ENCODE results near the gene ETFB. TPM values are rescaled to one million over a fixed set of nuclear protein-coding genes. Genes with fewer than 3 reads are reported as not detected.

ETFB gene
- total RNA-seq, 1 experiment from 2014 or later: 66.2 TPM

- no peaks in the 10 kb centered on the region; the same call in 1 of the 2 replicates for H3K27me3 ChIP-seq (ENCODE audit: control insufficient read depth, insufficient read depth, low read length)
- no TSS peak for BruUV-seq (replicated peaks)
- no peak overlapping the region for H3K27ac ChIP-seq (ENCODE audit: low read length)
- intact Hi-C loops (cut with micrococcal nuclease; ENCODE audit: unreplicated experiment): no loop called here
- no peaks in the 10 kb centered on the region for H3K4me1 ChIP-seq (ENCODE audit: control insufficient read depth, insufficient read depth, low read length)
- in situ Hi-C loops (cut with HindIII; ENCODE audit: low pct_unique_long_range_greater_than_20kb, low sequenced_read_pairs): no loop called here
- no peak for TF ChIP-seq POLR2AphosphoS5 (IDR thresholded peaks at IDR 0.05; ENCODE audit: low read depth, low read length)
- TF ChIP-seq, protein P1, sequence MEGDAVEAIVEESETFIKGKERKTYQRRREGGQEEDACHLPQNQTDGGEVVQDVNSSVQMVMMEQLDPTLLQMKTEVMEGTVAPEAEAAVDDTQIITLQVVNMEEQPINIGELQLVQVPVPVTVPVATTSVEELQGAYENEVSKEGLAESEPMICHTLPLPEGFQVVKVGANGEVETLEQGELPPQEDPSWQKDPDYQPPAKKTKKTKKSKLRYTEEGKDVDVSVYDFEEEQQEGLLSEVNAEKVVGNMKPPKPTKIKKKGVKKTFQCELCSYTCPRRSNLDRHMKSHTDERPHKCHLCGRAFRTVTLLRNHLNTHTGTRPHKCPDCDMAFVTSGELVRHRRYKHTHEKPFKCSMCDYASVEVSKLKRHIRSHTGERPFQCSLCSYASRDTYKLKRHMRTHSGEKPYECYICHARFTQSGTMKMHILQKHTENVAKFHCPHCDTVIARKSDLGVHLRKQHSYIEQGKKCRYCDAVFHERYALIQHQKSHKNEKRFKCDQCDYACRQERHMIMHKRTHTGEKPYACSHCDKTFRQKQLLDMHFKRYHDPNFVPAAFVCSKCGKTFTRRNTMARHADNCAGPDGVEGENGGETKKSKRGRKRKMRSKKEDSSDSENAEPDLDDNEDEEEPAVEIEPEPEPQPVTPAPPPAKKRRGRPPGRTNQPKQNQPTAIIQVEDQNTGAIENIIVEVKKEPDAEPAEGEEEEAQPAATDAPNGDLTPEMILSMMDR (IDR thresholded peaks at IDR 0.05): no peak
- TF ChIP-seq SIN3A (IDR thresholded peaks at IDR 0.05; ENCODE audit: borderline replicate concordance, insufficient read depth, low read depth, low read length): no peak
- no peak for TF ChIP-seq TCF7L2 (IDR thresholded peaks at IDR 0.05; ENCODE audit: low read depth, low read length)
- ATAC-seq (no peak), DNase-seq (ENCODE audit: low read depth, low spot score) (no peak)
- no peak overlapping the region for H3K4me3 ChIP-seq (ENCODE audit: low read depth in 2 of 2, low read length in 2 of 2)
- ChIA-PET POLR2A (no interaction called here), CTCF (no interaction called here)
- no peaks in the 10 kb centered on the region for H3K9me3 ChIP-seq (ENCODE audit: control insufficient read depth, insufficient read depth, low read depth, low read length)
- H3K36me3 ChIP-seq (ENCODE audit: control insufficient read depth, insufficient read depth, low read length): no peaks in the 10 kb centered on the region
Measured at GRCh38 chr19:51301266-51301665, 64.9 kb downstream of the ETFB start.

GRCh38 chr19:51297406-51297805 lies 68.8 kb downstream of the ETFB start:
- Histone ChIP-seq H3K27me3 (ENCODE audit: control insufficient read depth, insufficient read depth, low read length) (no peaks in the 10 kb centered on the region; the same call in 1 of the 2 replicates), H3K27ac (ENCODE audit: low read length) (no peak overlapping the region), H3K9me3 (ENCODE audit: control insufficient read depth, insufficient read depth, low read depth, low read length) (no peaks in the 10 kb centered on the region), H3K4me1 (ENCODE audit: control insufficient read depth, insufficient read depth, low read length) (no peaks in the 10 kb centered on the region), H3K4me3 (ENCODE audit: low read depth in 2 of 2, low read length in 2 of 2) (no peak overlapping the region), H3K36me3 (ENCODE audit: control insufficient read depth, insufficient read depth, low read length) (no peaks in the 10 kb centered on the region)
- ChIA-PET POLR2A (interaction anchor here (0.5 kb wide), 1 partner anchor 392 kb away, joined by 3 read pairs; no protein-coding TSS in a partner anchor), CTCF (interaction anchor here (0.7 kb wide), 2 partner anchors 9 to 128 kb away, joined by 3 to 4 read pairs; no protein-coding TSS in a partner anchor)
- no TSS peak for BruUV-seq (replicated peaks)
- in situ Hi-C loops (cut with HindIII; ENCODE audit: low pct_unique_long_range_greater_than_20kb, low sequenced_read_pairs): no loop called here
- TF ChIP-seq SIN3A (IDR thresholded peaks at IDR 0.05; ENCODE audit: borderline replicate concordance, insufficient read depth, low read depth, low read length): no peak
- TF ChIP-seq, protein P1 (IDR thresholded peaks at IDR 0.05): no peak
- TF ChIP-seq, protein P2, sequence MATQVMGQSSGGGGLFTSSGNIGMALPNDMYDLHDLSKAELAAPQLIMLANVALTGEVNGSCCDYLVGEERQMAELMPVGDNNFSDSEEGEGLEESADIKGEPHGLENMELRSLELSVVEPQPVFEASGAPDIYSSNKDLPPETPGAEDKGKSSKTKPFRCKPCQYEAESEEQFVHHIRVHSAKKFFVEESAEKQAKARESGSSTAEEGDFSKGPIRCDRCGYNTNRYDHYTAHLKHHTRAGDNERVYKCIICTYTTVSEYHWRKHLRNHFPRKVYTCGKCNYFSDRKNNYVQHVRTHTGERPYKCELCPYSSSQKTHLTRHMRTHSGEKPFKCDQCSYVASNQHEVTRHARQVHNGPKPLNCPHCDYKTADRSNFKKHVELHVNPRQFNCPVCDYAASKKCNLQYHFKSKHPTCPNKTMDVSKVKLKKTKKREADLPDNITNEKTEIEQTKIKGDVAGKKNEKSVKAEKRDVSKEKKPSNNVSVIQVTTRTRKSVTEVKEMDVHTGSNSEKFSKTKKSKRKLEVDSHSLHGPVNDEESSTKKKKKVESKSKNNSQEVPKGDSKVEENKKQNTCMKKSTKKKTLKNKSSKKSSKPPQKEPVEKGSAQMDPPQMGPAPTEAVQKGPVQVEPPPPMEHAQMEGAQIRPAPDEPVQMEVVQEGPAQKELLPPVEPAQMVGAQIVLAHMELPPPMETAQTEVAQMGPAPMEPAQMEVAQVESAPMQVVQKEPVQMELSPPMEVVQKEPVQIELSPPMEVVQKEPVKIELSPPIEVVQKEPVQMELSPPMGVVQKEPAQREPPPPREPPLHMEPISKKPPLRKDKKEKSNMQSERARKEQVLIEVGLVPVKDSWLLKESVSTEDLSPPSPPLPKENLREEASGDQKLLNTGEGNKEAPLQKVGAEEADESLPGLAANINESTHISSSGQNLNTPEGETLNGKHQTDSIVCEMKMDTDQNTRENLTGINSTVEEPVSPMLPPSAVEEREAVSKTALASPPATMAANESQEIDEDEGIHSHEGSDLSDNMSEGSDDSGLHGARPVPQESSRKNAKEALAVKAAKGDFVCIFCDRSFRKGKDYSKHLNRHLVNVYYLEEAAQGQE (IDR thresholded peaks at IDR 0.05; ENCODE audit: insufficient read depth in 1 of 2, low read depth in 2 of 2, low read length in 1 of 2): no peak
- DNase-seq (ENCODE audit: low read depth, low spot score) (no peak), ATAC-seq (no peak)
- intact Hi-C loops (cut with micrococcal nuclease; ENCODE audit: unreplicated experiment): no loop called here

Data from Panc1 (cell line).